Islet precursor cell (in vitro differentiated cells): ENCODE measurements around the gene HBS1L.

ENCODE experiments used
- DNase-seq: peaks from one replicate; pipeline ENCODE4 v3.0.0-alpha.2; 2018

The HBS1L gene

GRCh38 chr6:134995536-134995935, 59.1 kb downstream of the HBS1L start:
- DNase-seq, result no peak

- no peak for DNase-seq
Measured at GRCh38 chr6:134994431-134994830, 60.2 kb downstream of the HBS1L start.

- DNase-seq, result no peak
Measured at GRCh38 chr6:134992155-134992554, 62.5 kb downstream of the HBS1L start.

- no peak for DNase-seq
Measured at GRCh38 chr6:134990262-134990661, 64.4 kb downstream of the HBS1L start.

- no peak for DNase-seq
Measured at GRCh38 chr6:134984821-134985220, 69.8 kb downstream of the HBS1L start.

- DNase-seq, result no peak
Measured at GRCh38 chr6:134983823-134984222, 70.8 kb downstream of the HBS1L start.

- DNase-seq, result no peak
Measured at GRCh38 chr6:134982161-134982560, 72.5 kb downstream of the HBS1L start.

GRCh38 chr6:134980846-134981245, 73.8 kb downstream of the HBS1L start:
- no peak for DNase-seq

GRCh38 chr6:134979142-134979541, 75.5 kb downstream of the HBS1L start:
- DNase-seq, result no peak

GRCh38 chr6:134974370-134974769, 80.3 kb downstream of the HBS1L start:
- no peak for DNase-seq

GRCh38 chr6:134967711-134968110, 86.9 kb downstream of the HBS1L start:
- no peak for DNase-seq

- DNase-seq, result no peak
Measured at GRCh38 chr6:134964451-134965203, 90.0 kb downstream of the HBS1L start.

GRCh38 chr6:134962421-134962820, 92.2 kb downstream of the HBS1L start:
- no peak for DNase-seq

GRCh38 chr6:134961366-134961765, 93.3 kb downstream of the HBS1L start:
- no peak for DNase-seq

GRCh38 chr6:134959603-134960002, 95.0 kb downstream of the HBS1L start:
- DNase-seq, result no peak

GRCh38 chr6:134956676-134957075, 97.9 kb downstream of the HBS1L start:
- no peak for DNase-seq

- DNase-seq, result no peak
Measured at GRCh38 chr6:134956032-134956431, 98.6 kb downstream of the HBS1L start.

GRCh38 chr6:134954272-134955000, 100.2 kb downstream of the HBS1L start:
- no peak for DNase-seq

GRCh38 chr6:134951494-134952263, 102.9 kb downstream of the HBS1L start:
- DNase-seq, result no peak

- DNase-seq, result no peak
Measured at GRCh38 chr6:134950482-134950881, 104.1 kb downstream of the HBS1L start.

- DNase-seq, result peak; percentile 75
Measured at GRCh38 chr6:134949927-134950326, 104.7 kb downstream of the HBS1L start, which contains the start of gene ALDH8A1. Gene ALDH8A1, minus strand, starts transcription at chr6:134950101. Its CDS starts 48 bp downstream, at chr6:134950053.

- DNase-seq, result no peak
Measured at GRCh38 chr6:134948691-134949090, 105.9 kb downstream of the HBS1L start.

- no peak for DNase-seq
Measured at GRCh38 chr6:134948142-134948541, 106.5 kb downstream of the HBS1L start.

GRCh38 chr6:134945045-134945444, 109.6 kb downstream of the HBS1L start:
- no peak for DNase-seq
